ENCODE results near the gene PTPRD. TPM values are rescaled to one million over a fixed set of nuclear protein-coding genes. Genes with fewer than 3 reads are reported as not detected.

The PTPRD gene
- total and polyA plus RNA-seq, 9 of the 15 experiments (the other 6 are each of a cell fraction or from before 2014, with no cell fraction given) = 0.11 TPM; not detected in 8

DNA sequence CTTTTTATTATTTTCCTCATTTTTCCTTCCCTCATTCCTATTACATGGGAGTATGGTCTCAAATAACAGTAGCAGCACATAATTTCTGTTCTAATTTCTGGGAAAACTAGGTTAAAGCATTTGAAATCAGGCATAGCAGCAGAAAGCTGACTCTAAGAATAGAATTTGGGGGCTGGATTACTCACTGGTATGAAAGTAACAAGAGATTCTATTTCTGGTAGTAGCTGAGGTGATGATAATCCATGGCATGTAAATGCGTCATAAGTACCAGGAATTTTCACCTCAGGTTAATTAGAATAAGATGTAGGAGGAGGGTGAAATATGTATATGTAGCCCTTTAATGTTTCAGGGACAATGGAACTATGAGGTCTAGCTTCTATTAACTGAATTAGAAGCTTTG is 662.0 kb downstream of the PTPRD start:
- Histone ChIP-seq H3K4me2 (ENCODE audit: insufficient read depth, low read length) (no peak overlapping the region), H2AFZ (ENCODE audit: low read depth, low read length) (no peak overlapping the region), H3K79me2 (ENCODE audit: control insufficient read depth, insufficient read depth, low read length) (no peaks in the 10 kb centered on the region), H3K27ac (ENCODE audit: extremely low read depth, low read depth, low read length) (no peak overlapping the region), H3K4me1 (replicated peaks in 1 of 2; ENCODE audit: control insufficient read depth in 2 of 2, insufficient read depth in 2 of 2, low read length in 2 of 2) (no peaks in the 10 kb centered on the region), H3K9me1 (ENCODE audit: control insufficient read depth, insufficient read depth, low read length) (no peaks in the 10 kb centered on the region), H4K20me1 (replicated peaks; ENCODE audit: control insufficient read depth, insufficient read depth, low read length) (no peaks in the 10 kb centered on the region), H3K9ac (ENCODE audit: insufficient read depth in 1 of 2, low read depth in 2 of 2, low read length in 2 of 2) (no peak overlapping the region), H3K9me3 (replicated peaks; ENCODE audit: control insufficient read depth, insufficient read depth, low read depth, low read length) (no peaks in the 10 kb centered on the region), H3K36me3 (ENCODE audit: control insufficient read depth, insufficient read depth, low read length) (no peaks in the 10 kb centered on the region), H3K4me3 (no peak overlapping the region), H3K27me3 (ENCODE audit: control insufficient read depth in 2 of 2, insufficient read depth in 2 of 2, low read length in 2 of 2) (no peaks in the 10 kb centered on the region)
- in situ Hi-C loops (cut with MboI) = no loop called here
- ATAC-seq (no peak), FAIRE-seq (no peak), DNase-seq (ENCODE audit: extremely low read depth in 1 of 4, low spot score in 3 of 4) (no peak)
- no TSS peak for BruUV-seq (replicated peaks)
- TF ChIP-seq NFE2 (IDR thresholded peaks at IDR 0.05; ENCODE audit: low read depth) (no peak), C11orf30 (IDR thresholded peaks at IDR 0.05; ENCODE audit: low read depth) (no peak), ZNF644 (tag; IDR thresholded peaks at IDR 0.05; ENCODE audit: low read depth) (no peak), MAFK (IDR thresholded peaks at IDR 0.05; ENCODE audit: low read length) (no peak), POLR3A (IDR thresholded peaks at IDR 0.05; ENCODE audit: borderline replicate concordance, extremely low read depth, insufficient read depth, insufficient read length) (no peak), ZNF24 (IDR thresholded peaks at IDR 0.05) (no peak), ZNF445 (CRISPR knock-in tag; IDR thresholded peaks at IDR 0.05; ENCODE audit: low read depth) (no peak), ZNF133 (CRISPR knock-in tag; IDR thresholded peaks at IDR 0.05) (no peak), ZFP91 (CRISPR knock-in tag; IDR thresholded peaks at IDR 0.05) (no peak), ZNF175 (CRISPR knock-in tag; IDR thresholded peaks at IDR 0.05; ENCODE audit: low read depth) (no peak), ZNF217 (CRISPR knock-in tag; IDR thresholded peaks at IDR 0.05) (no peak), HDAC3 (IDR thresholded peaks at IDR 0.05; ENCODE audit: borderline replicate concordance, partially characterized antibody) (no peak), OTX1 (CRISPR knock-in tag; IDR thresholded peaks at IDR 0.05) (no peak), ZC3H8 (IDR thresholded peaks at IDR 0.05) (no peak), MYBL2 (IDR thresholded peaks at IDR 0.05; ENCODE audit: low read depth) (no peak), MYBL2 (CRISPR knock-in tag; IDR thresholded peaks at IDR 0.05; ENCODE audit: borderline replicate concordance) (no peak), FUS (optimal IDR thresholded peaks at IDR 0.05; ENCODE audit: low read depth, low read length) (no peak), KAT7 (CRISPR knock-in tag; IDR thresholded peaks at IDR 0.05; ENCODE audit: borderline replicate concordance) (no peak), GTF2F1 (IDR thresholded peaks at IDR 0.05; ENCODE audit: low read depth, low read length) (no peak)
- POLR2A ChIA-PET = no interaction called here
- intact Hi-C loops (cut with micrococcal nuclease) = no loop called here
- CTCF ChIA-PET (ENCODE audit: low intra/inter-chr PET ratio) = no interaction called here
- 23% methylated on average over 1 of the region's 1 CpG for WGBS (ENCODE audit: insufficient coverage, low coverage, missing lambda C conversion rate)
